DND-41 (cell line): ENCODE measurements around the gene SRA1.
"Not testable (repeated sequence)": the region's sequence is repeated elsewhere in the genome, so short reads cannot be mapped to it uniquely, and the experiment has no call there.

Experiments
- ATAC-seq: fragments of 200-7000 bp; cut with Tn5 transposase; 3 replicates; pipeline ENCODE4 v1.9.1; 2021; ENCODE audit warnings: low read depth; ENCODE audit not compliant: insufficient read depth
- DNase-seq: peaks from one replicate; pipeline ENCODE4 v3.0.0-alpha.2; 2020
- H2AFZ ChIP-seq: 2 replicates; pipeline ENCODE4 v1.6.0; 2012; ENCODE audit warnings: low read depth, low read length
- H3K27ac ChIP-seq: 2 replicates; pipeline ENCODE4 v1.5.1; 2012; ENCODE audit warnings: low read length, inconsistent platforms
- H3K27me3 ChIP-seq: fragments of 200-600 bp; sonication (generic); 2 replicates; pipeline ENCODE4 v1.6.0; 2012; ENCODE audit warnings: low read length, mild to moderate bottlenecking, inconsistent platforms; ENCODE audit not compliant: insufficient read depth, poor library complexity
- H3K36me3 ChIP-seq: 2 replicates; pipeline ENCODE4 v1.5.1; 2012; ENCODE audit warnings: low read length, inconsistent platforms; ENCODE audit not compliant: insufficient read depth
- H3K4me1 ChIP-seq: 2 replicates; pipeline ENCODE4 v1.5.1; 2012; ENCODE audit warnings: mild to moderate bottlenecking, low read length; ENCODE audit not compliant: insufficient read depth
- H3K4me2 ChIP-seq: 2 replicates; pipeline ENCODE4 v1.6.0; 2012; ENCODE audit warnings: mild to moderate bottlenecking, moderate library complexity, low read length, inconsistent platforms; ENCODE audit not compliant: insufficient read depth
- H3K4me3 ChIP-seq, 2 experiments: fragments of 200-600 bp in 1 of 2; shearing (Covaris generic) in 1 of 2; 2 replicates each; pipeline ENCODE4 v1.5.1; 2012 to 2016; ENCODE audit warnings: inconsistent platforms in 2 of 2, low read length in 2 of 2, mild to moderate bottlenecking in 2 of 2, low read depth in 1 of 2, moderate library complexity in 1 of 2
- H3K79me2 ChIP-seq: 2 replicates; pipeline ENCODE4 v1.6.0; 2012; ENCODE audit warnings: low read length, inconsistent platforms; ENCODE audit not compliant: insufficient read depth
- H3K9ac ChIP-seq: 2 replicates; pipeline ENCODE4 v1.6.0; 2012; ENCODE audit warnings: low read depth, mild to moderate bottlenecking, inconsistent platforms, low read length, moderate library complexity
- H3K9me3 ChIP-seq: 2 replicates; pipeline ENCODE4 v1.5.1; 2012; ENCODE audit warnings: low read length, moderate library complexity, mild to moderate bottlenecking, inconsistent platforms; ENCODE audit not compliant: insufficient read depth, severe bottlenecking
- H4K20me1 ChIP-seq: 2 replicates; pipeline ENCODE4 v1.6.0; 2012; ENCODE audit warnings: low read length; ENCODE audit not compliant: insufficient read depth
- CTCF ChIP-seq: IDR thresholded peaks from 2 replicates; pipeline ENCODE4 v1.5.1; 2012; ENCODE audit warnings: borderline replicate concordance, low read length, moderate library complexity, mild to moderate bottlenecking; ENCODE audit not compliant: poor library complexity, severe bottlenecking; ENCODE audit errors: extremely low read depth
- EZH2 ChIP-seq: IDR thresholded peaks from 3 replicates; pipeline ENCODE4 v1.6.1; 2012; ENCODE audit warnings: borderline replicate concordance, low read depth, mild to moderate bottlenecking, moderate library complexity, low read length, inconsistent platforms; ENCODE audit not compliant: severe bottlenecking

The SRA1 gene

GRCh38 chr5:140595538-140596300 lies 38.4 kb upstream of the SRA1 start:
- Histone ChIP-seq H3K9ac (no peak overlapping the region), H3K79me2 (no peaks in the 10 kb centered on the region), H3K4me3 (no peak overlapping the region), H3K36me3 (no peaks in the 10 kb centered on the region), H2AFZ (no peak overlapping the region), H3K27me3 (no peaks in the 10 kb centered on the region), H4K20me1 (no peaks in the 10 kb centered on the region), H3K27ac (no peak overlapping the region), H3K9me3 (no peaks in the 10 kb centered on the region), H3K4me1 (no peaks in the 10 kb centered on the region), H3K4me2 (no peak overlapping the region)
- TF ChIP-seq CTCF: no peak
- no peak for TF ChIP-seq EZH2
- DNase-seq (no peak), ATAC-seq (no peak)

- H3K79me2 ChIP-seq: no peaks in the 10 kb centered on the region
- H3K4me1 ChIP-seq: no peaks in the 10 kb centered on the region
- ATAC-seq (no peak), DNase-seq (no peak)
- no peak overlapping the region for H3K27ac ChIP-seq
- H3K4me3 ChIP-seq: no peak overlapping the region
- TF ChIP-seq EZH2: no peak
- no peak for TF ChIP-seq CTCF
- no peaks in the 10 kb centered on the region for H3K9me3 ChIP-seq
- no peak overlapping the region for H2AFZ ChIP-seq
- no peak overlapping the region for H3K9ac ChIP-seq
- no peaks in the 10 kb centered on the region for H4K20me1 ChIP-seq
- H3K36me3 ChIP-seq: no peaks in the 10 kb centered on the region
- no peak overlapping the region for H3K4me2 ChIP-seq
- no peaks in the 10 kb centered on the region for H3K27me3 ChIP-seq
Observed at GRCh38 chr5:140594169-140594568, 36.9 kb upstream of the SRA1 start.

GRCh38 chr5:140593070-140593469 lies 35.8 kb upstream of the SRA1 start:
- not testable (repeated sequence) for H3K4me3 ChIP-seq

GRCh38 chr5:140591747-140592372 lies 34.6 kb upstream of the SRA1 start:
- H3K27me3 ChIP-seq: no peaks in the 10 kb centered on the region
- H3K4me2 ChIP-seq: no peak overlapping the region
- no peak overlapping the region for H3K27ac ChIP-seq
- no peak overlapping the region for H2AFZ ChIP-seq
- no peak overlapping the region for H3K4me3 ChIP-seq
- TF ChIP-seq CTCF (no peak), EZH2 (no peak)
- no peaks in the 10 kb centered on the region for H3K9me3 ChIP-seq
- DNase-seq: no peak
- ATAC-seq: no peak
- no peak overlapping the region for H3K9ac ChIP-seq
- H4K20me1 ChIP-seq: no peaks in the 10 kb centered on the region
- H3K4me1 ChIP-seq: no peaks in the 10 kb centered on the region
- H3K79me2 ChIP-seq: no peaks in the 10 kb centered on the region
- no peaks in the 10 kb centered on the region for H3K36me3 ChIP-seq

More at GRCh38 chr5:140593070-140593469, 35.8 kb upstream of the SRA1 start:
- H2AFZ ChIP-seq, DNase-seq, H3K79me2 ChIP-seq, H3K27me3 ChIP-seq, H3K9me3 ChIP-seq, H4K20me1 ChIP-seq, H3K9ac ChIP-seq, ATAC-seq, H3K4me1 ChIP-seq, H3K4me2 ChIP-seq, H3K27ac ChIP-seq, H3K36me3 ChIP-seq: not testable (repeated sequence)
